ENCODE results near the gene APLP2.

Gene APLP2

GRCh38 chr11:130042093-130042591 lies 27.6 kb upstream of the APLP2 start:
- no peak overlapping the region for H3K27ac ChIP-seq

GRCh38 chr11:130043575-130043974 lies 26.1 kb upstream of the APLP2 start:
- no peak overlapping the region for H3K27ac ChIP-seq
- TF ChIP-seq ZFX (IDR thresholded peaks at IDR 0.05; ENCODE audit: borderline replicate concordance), result no peak
- TF ChIP-seq, protein P1, sequence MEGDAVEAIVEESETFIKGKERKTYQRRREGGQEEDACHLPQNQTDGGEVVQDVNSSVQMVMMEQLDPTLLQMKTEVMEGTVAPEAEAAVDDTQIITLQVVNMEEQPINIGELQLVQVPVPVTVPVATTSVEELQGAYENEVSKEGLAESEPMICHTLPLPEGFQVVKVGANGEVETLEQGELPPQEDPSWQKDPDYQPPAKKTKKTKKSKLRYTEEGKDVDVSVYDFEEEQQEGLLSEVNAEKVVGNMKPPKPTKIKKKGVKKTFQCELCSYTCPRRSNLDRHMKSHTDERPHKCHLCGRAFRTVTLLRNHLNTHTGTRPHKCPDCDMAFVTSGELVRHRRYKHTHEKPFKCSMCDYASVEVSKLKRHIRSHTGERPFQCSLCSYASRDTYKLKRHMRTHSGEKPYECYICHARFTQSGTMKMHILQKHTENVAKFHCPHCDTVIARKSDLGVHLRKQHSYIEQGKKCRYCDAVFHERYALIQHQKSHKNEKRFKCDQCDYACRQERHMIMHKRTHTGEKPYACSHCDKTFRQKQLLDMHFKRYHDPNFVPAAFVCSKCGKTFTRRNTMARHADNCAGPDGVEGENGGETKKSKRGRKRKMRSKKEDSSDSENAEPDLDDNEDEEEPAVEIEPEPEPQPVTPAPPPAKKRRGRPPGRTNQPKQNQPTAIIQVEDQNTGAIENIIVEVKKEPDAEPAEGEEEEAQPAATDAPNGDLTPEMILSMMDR (IDR thresholded peaks at IDR 0.05), result no peak

More at GRCh38 chr11:130042093-130042591, 27.6 kb upstream of the APLP2 start:
- TF ChIP-seq ZFX (IDR thresholded peaks at IDR 0.05; ENCODE audit: borderline replicate concordance), result no peak
- TF ChIP-seq, protein P1 (IDR thresholded peaks at IDR 0.05), result no peak

DNA sequence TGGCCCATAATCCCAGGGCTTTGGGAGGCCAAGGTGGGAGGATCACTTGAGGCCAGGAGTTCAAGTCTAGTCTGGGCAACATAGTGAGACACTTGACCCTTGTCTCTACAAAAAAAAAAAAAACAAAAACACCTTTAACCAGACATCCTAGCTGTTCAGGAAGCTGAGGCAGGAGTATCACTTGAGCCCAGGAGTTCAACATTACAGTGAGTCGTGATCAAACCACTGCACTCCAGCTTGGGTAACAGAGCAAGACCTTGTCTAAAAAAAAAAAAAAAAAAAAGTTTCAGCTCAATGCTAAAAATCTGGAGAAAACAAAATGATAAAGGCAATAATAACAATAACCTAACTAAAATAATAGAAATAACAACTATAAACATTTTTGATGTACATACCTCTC lies 22.6 kb upstream of the APLP2 start:
- TF ChIP-seq, protein P1 (IDR thresholded peaks at IDR 0.05), result no peak
- TF ChIP-seq ZFX (IDR thresholded peaks at IDR 0.05; ENCODE audit: borderline replicate concordance), result no peak
- no peak overlapping the region for H3K27ac ChIP-seq

DNA sequence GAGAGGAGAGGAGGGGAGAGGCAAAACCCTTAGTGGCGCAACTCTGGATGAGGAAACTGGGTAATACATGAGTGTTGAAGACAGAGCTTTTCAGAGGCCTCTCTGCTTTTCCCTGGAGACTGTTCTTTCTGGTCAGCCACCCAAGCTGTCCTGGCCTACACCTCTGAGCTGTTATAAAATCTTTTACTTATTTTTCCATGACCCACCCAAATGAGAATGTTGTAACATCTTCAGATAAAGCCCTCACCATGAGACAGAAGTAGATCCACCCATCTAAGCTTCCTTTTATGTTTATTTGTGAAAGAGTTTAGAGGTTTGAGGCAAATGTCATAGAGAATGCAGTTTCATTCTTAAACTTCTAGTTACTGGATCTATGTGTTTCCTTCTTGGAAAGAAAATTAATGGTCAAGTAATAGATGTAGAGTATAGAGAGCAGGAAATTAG lies 20.3 kb upstream of the APLP2 start:
- no peak for TF ChIP-seq ZFX (IDR thresholded peaks at IDR 0.05; ENCODE audit: borderline replicate concordance)
- TF ChIP-seq, protein P1 (IDR thresholded peaks at IDR 0.05), result no peak
- H3K27ac ChIP-seq, result no peak overlapping the region

DNA sequence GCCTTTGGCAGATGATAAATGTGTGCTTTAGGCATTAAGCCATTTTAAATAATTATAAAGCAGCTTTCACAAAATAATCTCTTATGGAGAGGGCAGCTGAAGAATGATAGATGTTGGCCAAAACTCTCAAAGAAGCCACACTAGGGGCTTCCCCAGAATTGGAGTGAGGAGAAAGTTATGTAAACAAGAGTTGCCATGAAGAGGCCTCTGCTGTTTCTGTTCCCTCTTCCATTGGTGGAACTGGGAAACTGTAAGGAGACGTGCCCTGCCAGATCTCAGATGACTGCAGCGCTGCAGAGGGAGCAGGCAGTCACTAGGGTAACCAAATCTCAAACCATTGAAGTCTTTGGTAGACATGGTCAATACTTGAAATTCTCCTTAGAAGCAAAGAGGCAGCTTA lies 19.4 kb upstream of the APLP2 start:
- H3K27ac ChIP-seq, result no peak overlapping the region
- TF ChIP-seq, protein P1 (IDR thresholded peaks at IDR 0.05), result no peak

- TF ChIP-seq, protein P1 (IDR thresholded peaks at IDR 0.05), result no peak
- TF ChIP-seq ZFX (IDR thresholded peaks at IDR 0.05; ENCODE audit: borderline replicate concordance), result no peak
- H3K27ac ChIP-seq, result no peak overlapping the region
These were observed 18.6 kb upstream of the APLP2 start for GRCh38 chr11:130051082-130051481.

GRCh38 chr11:130052567-130052966 lies 17.1 kb upstream of the APLP2 start:
- TF ChIP-seq, protein P1 (IDR thresholded peaks at IDR 0.05), result no peak
- no peak for TF ChIP-seq ZFX (IDR thresholded peaks at IDR 0.05; ENCODE audit: borderline replicate concordance)
- H3K27ac ChIP-seq, result no peak overlapping the region
